Lower lobe of right lung (tissue), 2 donors: Measurements from ENCODE around the gene KIF5C. TPM values are rescaled to one million over a fixed set of nuclear protein-coding genes. Genes with fewer than 3 reads are reported as not detected.

Experiments
- ATAC-seq, 2 donors: fragments of 200-7000 bp; cut with Tn5 transposase; one replicate each; pipeline ENCODE4 v1.9.1; 2020 to 2022; ENCODE audit warnings: mild to moderate bottlenecking in 2 of 2, moderate library complexity in 2 of 2
- DNase-seq: peaks from one replicate; pipeline ENCODE4 v3.0.0-alpha.2; 2020
- H3K27ac ChIP-seq: fragments of 200-600 bp; one replicate; pipeline ENCODE4 v1.8.0; 2022
- H3K27me3 ChIP-seq: fragments of 200-600 bp; one replicate; pipeline ENCODE4 v1.8.0; 2022; ENCODE audit warnings: low read depth
- H3K36me3 ChIP-seq: fragments of 200-600 bp; one replicate; pipeline ENCODE4 v1.8.0; 2022; ENCODE audit warnings: mild to moderate bottlenecking
- H3K4me1 ChIP-seq: fragments of 200-600 bp; one replicate; pipeline ENCODE4 v1.8.0; 2022
- H3K4me3 ChIP-seq: fragments of 200-600 bp; one replicate; pipeline ENCODE4 v1.8.0; 2022; ENCODE audit warnings: mild to moderate bottlenecking
- H3K9me3 ChIP-seq: fragments of 200-600 bp; one replicate; pipeline ENCODE4 v1.8.0; 2022
- intact Hi-C: fragments of 100-400 bp; cut with DNase I; formaldehyde crosslinking; loops from one replicate; pipeline ENCODE4 v1.11.0; 2022
- total RNA-seq: library from RNA; stranded (reverse); fragmentation: NEBNext Ultra II Directional; extraction: Animal tissue kit (Norgen Biotek cat#: 25700); gene quantifications from one replicate; pipeline ENCODE4 v1.2.1, GENCODE V29; 2021
- TF ChIP-seq, protein P1 (sequence below): fragments of 200-600 bp; IDR thresholded peaks from one replicate; pipeline ENCODE4 v1.8.0; 2022; ENCODE audit warnings: antibody characterized with exemption, mild to moderate bottlenecking
- donor health status: DM: no; HTN: yes; CAD: no; lungs with severe emphysema.

KIF5C gene
- total RNA-seq, 1 donor from 2014 or later = 0.47 TPM

- ATAC-seq (no peak), DNase-seq (no peak)
- Histone ChIP-seq H3K27me3 (peaks cover 6% of the 10 kb centered on the region), H3K4me1 (no peaks in the 10 kb centered on the region), H3K4me3 (no peak overlapping the region), H3K9me3 (no peaks in the 10 kb centered on the region), H3K36me3 (no peaks in the 10 kb centered on the region), H3K27ac (no peak overlapping the region)
- TF ChIP-seq, protein P1, sequence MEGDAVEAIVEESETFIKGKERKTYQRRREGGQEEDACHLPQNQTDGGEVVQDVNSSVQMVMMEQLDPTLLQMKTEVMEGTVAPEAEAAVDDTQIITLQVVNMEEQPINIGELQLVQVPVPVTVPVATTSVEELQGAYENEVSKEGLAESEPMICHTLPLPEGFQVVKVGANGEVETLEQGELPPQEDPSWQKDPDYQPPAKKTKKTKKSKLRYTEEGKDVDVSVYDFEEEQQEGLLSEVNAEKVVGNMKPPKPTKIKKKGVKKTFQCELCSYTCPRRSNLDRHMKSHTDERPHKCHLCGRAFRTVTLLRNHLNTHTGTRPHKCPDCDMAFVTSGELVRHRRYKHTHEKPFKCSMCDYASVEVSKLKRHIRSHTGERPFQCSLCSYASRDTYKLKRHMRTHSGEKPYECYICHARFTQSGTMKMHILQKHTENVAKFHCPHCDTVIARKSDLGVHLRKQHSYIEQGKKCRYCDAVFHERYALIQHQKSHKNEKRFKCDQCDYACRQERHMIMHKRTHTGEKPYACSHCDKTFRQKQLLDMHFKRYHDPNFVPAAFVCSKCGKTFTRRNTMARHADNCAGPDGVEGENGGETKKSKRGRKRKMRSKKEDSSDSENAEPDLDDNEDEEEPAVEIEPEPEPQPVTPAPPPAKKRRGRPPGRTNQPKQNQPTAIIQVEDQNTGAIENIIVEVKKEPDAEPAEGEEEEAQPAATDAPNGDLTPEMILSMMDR = no peak
- intact Hi-C loops = no loop called here
Measured at GRCh38 chr2:149028377-149028776, 153.3 kb downstream of the KIF5C start.

- Histone ChIP-seq H3K27ac (no peak overlapping the region), H3K36me3 (no peaks in the 10 kb centered on the region), H3K9me3 (no peaks in the 10 kb centered on the region), H3K4me3 (no peak overlapping the region), H3K27me3 (peaks cover 6% of the 10 kb centered on the region), H3K4me1 (no peaks in the 10 kb centered on the region)
- intact Hi-C loops = no loop called here
- TF ChIP-seq, protein P1 = no peak
- DNase-seq (no peak), ATAC-seq (no peak)
Measured at GRCh38 chr2:149028891-149029290, 153.9 kb downstream of the KIF5C start.

DNA sequence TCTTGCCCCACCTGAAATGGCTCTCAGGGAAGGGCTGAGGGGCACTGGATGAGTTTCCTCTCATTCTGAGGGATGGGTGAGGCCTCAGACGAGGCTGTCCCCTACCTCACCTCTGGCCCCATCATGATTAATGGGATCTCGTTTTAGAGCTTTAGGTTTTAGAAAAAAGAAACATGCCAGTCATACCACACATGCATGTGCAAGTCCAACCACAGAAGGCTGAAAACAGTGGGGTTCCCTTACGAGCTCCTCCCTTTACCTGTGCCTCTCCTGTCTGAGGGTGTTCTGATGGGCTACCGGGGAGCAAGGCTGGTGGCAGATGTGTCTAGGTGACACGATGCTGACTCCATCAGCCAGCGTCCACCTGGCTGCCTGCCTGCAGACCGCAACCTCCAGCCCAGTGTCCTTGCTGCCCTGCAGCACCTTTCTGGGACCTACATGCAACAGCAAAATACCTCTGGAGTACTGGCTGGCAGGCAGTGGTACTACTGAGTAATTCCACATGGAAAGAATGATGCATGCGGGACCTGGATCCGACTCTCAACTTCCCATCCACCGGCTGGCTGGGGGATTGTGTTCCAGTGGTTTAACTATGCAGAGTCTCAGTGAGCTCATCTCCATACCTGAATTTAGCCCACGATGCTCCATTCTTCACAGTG is 154.4 kb downstream of the KIF5C start:
- peaks cover 6% of the 10 kb centered on the region for H3K27me3 ChIP-seq
- DNase-seq = no peak
- ATAC-seq = no peak
- TF ChIP-seq, protein P1 = no peak
- H3K9me3 ChIP-seq = no peaks in the 10 kb centered on the region
- H3K4me1 ChIP-seq = no peaks in the 10 kb centered on the region
- no peaks in the 10 kb centered on the region for H3K36me3 ChIP-seq
- intact Hi-C loops = no loop called here
- no peak overlapping the region for H3K4me3 ChIP-seq
- H3K27ac ChIP-seq = no peak overlapping the region

GRCh38 chr2:149031396-149031795 is 156.4 kb downstream of the KIF5C start:
- TF ChIP-seq, protein P1 = no peak
- intact Hi-C loops = no loop called here
- Histone ChIP-seq H3K4me3 (no peak overlapping the region), H3K36me3 (no peaks in the 10 kb centered on the region), H3K27me3 (peaks cover 13% of the 10 kb centered on the region), H3K9me3 (no peaks in the 10 kb centered on the region), H3K27ac (no peak overlapping the region), H3K4me1 (no peaks in the 10 kb centered on the region)
- ATAC-seq (no peak), DNase-seq (no peak)

GRCh38 chr2:149033716-149034115 is 158.7 kb downstream of the KIF5C start:
- no peaks in the 10 kb centered on the region for H3K4me1 ChIP-seq
- no peak overlapping the region for H3K4me3 ChIP-seq
- no peak overlapping the region for H3K27ac ChIP-seq
- ATAC-seq (no peak), DNase-seq (no peak)
- no peaks in the 10 kb centered on the region for H3K9me3 ChIP-seq
- peaks cover 32% of the 10 kb centered on the region for H3K27me3 ChIP-seq
- TF ChIP-seq, protein P1 = no peak
- no peaks in the 10 kb centered on the region for H3K36me3 ChIP-seq
- intact Hi-C loops = no loop called here
